MM.1S (cell line): ENCODE results near the gene PTPRN2.

Experiments
- CTCF ChIP-seq: fragments of 300-600 bp; sonication (generic); IDR thresholded peaks from 2 replicates; pipeline ENCODE4 v1.5.1; 2016; ENCODE audit warnings: antibody characterized with exemption, low read length, mixed read lengths
- EZH2 ChIP-seq: fragments of 300-600 bp; sonication (generic); optimal IDR thresholded peaks from 2 replicates; pipeline ENCODE3; 2017; ENCODE audit warnings: low read depth, mild to moderate bottlenecking, antibody characterized with exemption, low read length, mixed read lengths
- EZH2phosphoT487 ChIP-seq: fragments of 300-600 bp; sonication (generic); IDR thresholded peaks from 2 replicates; pipeline ENCODE4 v1.6.1; 2018; ENCODE audit warnings: antibody characterized with exemption, low read length

GRCh38 chr7:157692460-157693011 is 895.1 kb downstream of the PTPRN2 start:
- TF ChIP-seq CTCF (no peak), EZH2phosphoT487 (no peak), EZH2 (no peak)
